A673 (cell line): ENCODE data around the gene SMYD3.

Experiments used
- CTCF ChIP-seq: fragments of 300-800, 200-600 bp; sonication (generic); conservative IDR thresholded peaks from 2 replicates; pipeline ENCODE4 v1.5.1; 2017; ENCODE audit warnings: low read depth, mild to moderate bottlenecking, antibody characterized with exemption, low read length, moderate library complexity, mixed read lengths
- EZH2 ChIP-seq: fragments of 200-600 bp; sonication (generic); IDR thresholded peaks from 2 replicates; pipeline ENCODE4 v1.6.1; 2017; ENCODE audit warnings: borderline replicate concordance, low read depth, mild to moderate bottlenecking, mixed read lengths, antibody characterized with exemption, low read length; ENCODE audit not compliant: poor library complexity, severe bottlenecking

- TF ChIP-seq CTCF (no peak), EZH2 (no peak)
Measured at GRCh38 chr1:245862812-245863540, 644.1 kb downstream of the SMYD3 start.
